NCI-H510A treated with DMSO at 0.1 percent for 48 hours (cell line): Measurements from ENCODE around the gene ZC2HC1C.

Source experiments
- DNase-seq: peaks from one replicate; lab custom pipeline; 2025; lab: John Stamatoyannopoulos, UW

ZC2HC1C gene

GRCh38 chr14:75069121-75069810 lies at the start of gene ZC2HC1C:
TSS of gene ZC2HC1C (plus strand) at chr14:75069641. CDS start at chr14:75070574, 933 bp downstream.
- peak; percentile 96 for DNase-seq

DNA sequence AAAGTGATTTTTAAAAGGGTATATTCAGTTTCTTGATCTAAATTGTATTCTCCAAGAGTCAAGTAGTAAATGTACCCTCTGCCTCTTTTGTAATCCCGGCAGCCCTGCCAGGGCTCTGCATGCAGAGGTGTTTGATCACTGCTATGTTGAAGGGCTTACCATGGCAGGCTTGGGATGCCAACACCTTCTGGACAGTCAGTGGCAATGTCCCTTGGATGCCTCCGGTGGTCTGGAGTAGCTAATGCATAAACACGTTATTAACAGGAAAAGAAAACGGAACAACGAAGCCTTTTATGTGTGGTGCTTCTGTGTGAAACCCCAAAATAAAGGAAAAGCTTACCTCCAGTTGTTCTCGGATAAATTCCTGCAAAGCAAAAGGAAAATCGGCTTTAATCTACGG lies 46.8 kb upstream of the ZC2HC1C start:
- DNase-seq, result no peak

DNA sequence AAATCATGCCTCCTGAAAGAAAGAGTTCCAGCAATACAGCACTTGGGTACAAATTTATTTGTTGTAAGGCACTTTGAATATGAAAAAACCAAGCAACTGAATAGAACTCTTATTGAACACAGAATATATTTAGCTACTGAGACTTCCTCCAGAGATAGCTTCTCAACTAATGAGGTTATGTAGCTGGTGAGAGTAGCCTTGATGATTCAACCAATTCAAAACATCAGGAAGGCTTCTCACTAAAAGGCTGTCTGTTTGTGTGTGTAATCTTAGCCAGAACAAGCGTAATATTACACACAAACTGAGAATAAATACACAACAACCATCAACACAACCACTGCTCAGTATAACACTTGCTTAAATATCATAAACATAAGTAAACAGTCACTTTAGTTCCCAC lies 46.3 kb upstream of the ZC2HC1C start:
- no peak for DNase-seq

- DNase-seq, result no peak
Observed at GRCh38 chr14:75025082-75025481, 44.4 kb upstream of the ZC2HC1C start.

GRCh38 chr14:75025876-75026275 lies 43.6 kb upstream of the ZC2HC1C start:
- no peak for DNase-seq

- no peak for DNase-seq
Observed at GRCh38 chr14:75030147-75030546, 39.3 kb upstream of the ZC2HC1C start.

GRCh38 chr14:75032939-75033338 lies 36.5 kb upstream of the ZC2HC1C start:
- DNase-seq, result no peak

- DNase-seq, result no peak
Observed at GRCh38 chr14:75040507-75040906, 28.9 kb upstream of the ZC2HC1C start.

DNA sequence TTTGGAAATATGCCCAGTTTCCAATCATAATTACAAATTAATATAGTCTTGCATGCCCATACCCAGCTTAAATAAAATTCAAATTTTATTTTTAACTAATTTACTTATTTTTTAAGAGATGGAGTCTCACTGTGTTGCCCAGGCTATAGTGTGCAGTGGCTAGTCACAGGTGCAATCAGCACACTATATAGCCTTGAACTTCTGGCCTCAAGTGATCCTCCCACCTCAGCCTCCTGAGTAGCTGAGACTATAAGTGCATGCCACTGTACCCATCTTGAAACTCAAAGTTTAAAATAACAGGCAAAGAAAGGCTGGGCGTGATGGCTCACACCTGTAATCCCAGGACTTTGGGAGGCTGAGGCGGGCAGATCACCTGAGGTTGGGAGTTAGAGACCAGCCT lies 28.5 kb upstream of the ZC2HC1C start:
- DNase-seq, result no peak

DNA sequence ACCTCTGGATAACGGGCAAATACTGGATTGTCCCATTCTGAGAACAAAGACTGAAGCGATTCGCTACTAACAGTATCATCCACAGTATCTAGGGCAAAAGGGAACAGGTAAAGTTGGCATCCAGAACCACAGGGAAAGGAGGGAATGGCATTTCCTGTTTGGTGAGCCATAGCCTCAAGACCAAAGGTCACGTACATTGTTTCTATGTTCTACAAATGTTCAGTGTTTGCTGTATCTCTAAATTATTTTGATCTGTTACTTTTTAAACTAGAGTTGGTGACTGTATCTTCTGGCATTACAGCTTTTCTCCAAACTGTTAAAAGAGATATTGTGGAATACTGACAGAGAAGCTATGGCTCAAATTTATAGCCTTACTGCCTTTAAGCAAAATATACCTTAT lies 27.8 kb upstream of the ZC2HC1C start:
- DNase-seq, result no peak

GRCh38 chr14:75042035-75042434 lies 27.4 kb upstream of the ZC2HC1C start:
- no peak for DNase-seq

GRCh38 chr14:75044322-75044721 lies 25.1 kb upstream of the ZC2HC1C start:
- no peak for DNase-seq

DNA sequence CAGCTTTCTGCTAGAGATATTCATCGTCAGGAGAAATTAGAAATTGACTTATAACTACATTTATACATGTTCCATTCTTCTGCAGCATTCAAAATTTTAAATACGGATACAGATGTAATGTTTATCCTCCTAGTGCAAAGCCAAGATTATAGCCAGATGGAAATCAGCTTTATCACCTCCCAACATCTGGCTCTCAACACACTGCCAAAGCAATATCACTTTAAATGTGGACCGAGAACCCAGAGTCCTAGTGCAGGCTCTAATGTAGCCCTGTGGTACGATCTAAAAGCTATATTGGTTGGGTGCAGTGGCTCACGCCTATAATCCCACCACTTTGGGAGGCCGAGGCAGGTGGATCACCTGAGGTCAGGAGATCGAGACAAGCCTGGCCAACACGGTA lies 24.7 kb upstream of the ZC2HC1C start:
- no peak for DNase-seq

DNA sequence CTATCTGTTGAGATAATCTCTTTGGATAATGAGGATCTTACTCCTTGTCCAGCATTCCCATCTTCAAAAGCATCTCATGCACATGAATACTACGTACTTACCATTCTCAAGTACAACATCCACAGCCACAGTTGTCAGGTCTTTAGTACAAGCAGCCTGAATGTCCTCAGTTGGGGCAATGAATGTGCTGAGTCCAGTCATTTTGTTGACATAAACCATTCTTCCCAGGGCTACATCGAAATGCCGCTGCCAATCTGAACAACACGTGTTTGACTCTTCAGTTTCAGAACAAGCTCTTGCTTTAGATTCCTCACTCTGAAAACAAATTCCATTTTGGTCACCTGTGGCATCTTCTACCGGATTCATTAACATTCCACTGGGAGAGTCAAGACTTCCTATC lies 23.2 kb upstream of the ZC2HC1C start:
- no peak for DNase-seq

DNA sequence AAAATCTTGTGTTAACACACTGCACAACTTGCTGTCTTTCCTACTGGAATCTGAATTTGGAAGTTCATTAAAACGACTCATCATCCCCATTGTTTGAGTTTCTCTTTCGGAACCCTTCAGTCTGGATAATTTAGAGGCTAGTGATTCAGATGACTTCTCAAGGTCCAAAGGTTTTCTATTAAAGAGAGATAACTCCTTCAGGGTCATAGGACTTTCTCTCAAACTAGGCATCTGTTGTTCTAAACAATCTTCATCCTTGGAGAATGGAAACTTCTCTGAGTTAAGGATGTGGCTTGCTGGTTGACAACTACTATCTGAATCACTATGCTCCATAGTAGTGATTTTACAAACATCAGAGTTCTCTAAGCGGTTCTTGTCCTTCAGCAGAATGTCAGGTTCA lies 22.5 kb upstream of the ZC2HC1C start:
- DNase-seq, result no peak

- DNase-seq, result no peak
Observed at GRCh38 chr14:75047506-75047905, 21.9 kb upstream of the ZC2HC1C start.

DNA sequence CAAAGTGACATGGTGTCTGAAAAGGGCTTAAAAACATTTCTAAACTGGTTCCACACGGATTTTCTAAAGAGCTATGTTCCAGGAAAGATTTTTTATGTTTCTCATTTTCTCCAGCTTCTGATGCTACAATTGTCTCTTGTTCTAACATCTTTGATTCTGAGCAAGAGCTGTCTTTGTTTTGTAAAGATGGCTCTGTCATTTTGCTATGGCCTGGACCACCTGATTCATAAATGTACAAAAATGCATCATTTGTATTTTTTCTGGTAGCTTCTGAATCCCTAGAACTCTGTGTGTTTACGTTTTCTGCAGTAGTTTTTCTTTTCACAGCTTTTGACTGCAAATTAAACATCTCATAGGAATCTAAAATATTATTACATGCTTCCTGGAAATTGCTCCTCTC lies 21.3 kb upstream of the ZC2HC1C start:
- no peak for DNase-seq

DNA sequence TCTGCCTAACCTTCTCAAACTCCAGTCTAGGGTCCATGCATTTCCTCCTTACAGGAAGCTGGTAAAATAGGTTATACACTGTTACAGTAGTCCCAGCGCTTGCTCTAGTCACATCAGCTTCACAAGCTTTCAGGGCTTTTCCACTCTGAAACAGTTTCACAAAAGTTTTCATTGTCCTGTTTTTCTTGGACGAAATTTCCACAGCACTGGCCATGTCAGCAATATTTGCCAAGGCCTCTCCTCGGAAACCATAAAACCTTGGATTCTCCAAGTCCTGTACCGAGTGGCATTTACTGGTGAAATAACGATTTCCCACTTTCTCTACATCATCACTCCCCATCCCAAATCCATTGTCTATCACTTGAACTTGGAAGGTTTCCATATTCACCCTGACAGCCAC lies 20.3 kb upstream of the ZC2HC1C start:
- DNase-seq, result no peak

DNA sequence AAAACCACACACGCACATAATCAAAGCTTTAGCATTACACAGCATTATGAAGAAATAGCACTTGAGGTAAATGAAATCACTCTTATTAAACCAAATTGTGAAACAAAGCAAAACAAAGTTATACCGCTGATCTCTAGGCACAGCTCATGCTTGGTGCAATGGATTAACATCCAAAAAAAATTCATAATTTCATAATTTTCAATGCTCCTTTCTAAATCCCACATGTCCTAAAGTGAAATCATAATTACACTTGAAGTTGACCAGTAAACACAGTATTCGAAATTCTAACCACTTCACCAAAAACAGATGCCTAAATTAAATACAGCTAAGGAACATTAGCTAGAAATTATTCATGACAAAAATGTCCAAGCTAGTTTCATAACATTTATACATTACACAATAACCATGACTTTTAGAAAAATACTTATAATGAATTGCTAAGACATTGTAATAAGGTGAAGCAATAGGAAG lies 19.7 kb upstream of the ZC2HC1C start:
- DNase-seq, result no peak

GRCh38 chr14:75050852-75051555 lies 18.4 kb upstream of the ZC2HC1C start, which contains the start of gene MLH3:
TSS of gene MLH3 (minus strand) at chr14:75051467. CDS start at chr14:75049655, 1,812 bp downstream.
- DNase-seq, result peak; percentile 85

DNA sequence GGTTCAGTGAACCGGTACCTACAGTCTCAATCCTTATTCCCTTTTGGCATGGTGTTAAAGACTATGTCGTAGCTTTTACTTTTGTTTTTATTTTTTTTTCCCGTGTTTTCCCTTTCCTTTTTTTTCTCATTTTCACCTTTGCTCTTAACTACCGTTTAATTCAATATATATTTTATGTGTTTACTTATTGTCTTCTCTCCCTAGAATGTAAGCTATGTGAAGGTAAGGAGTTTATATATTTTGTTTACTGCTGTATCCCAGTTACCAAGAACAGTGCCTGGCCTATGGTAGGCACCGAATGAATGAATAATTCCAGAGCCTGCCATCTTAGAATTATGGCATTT lies 17.9 kb upstream of the ZC2HC1C start:
- DNase-seq, result no peak

- no peak for DNase-seq
Observed at GRCh38 chr14:75053396-75054291, 15.8 kb upstream of the ZC2HC1C start.

DNA sequence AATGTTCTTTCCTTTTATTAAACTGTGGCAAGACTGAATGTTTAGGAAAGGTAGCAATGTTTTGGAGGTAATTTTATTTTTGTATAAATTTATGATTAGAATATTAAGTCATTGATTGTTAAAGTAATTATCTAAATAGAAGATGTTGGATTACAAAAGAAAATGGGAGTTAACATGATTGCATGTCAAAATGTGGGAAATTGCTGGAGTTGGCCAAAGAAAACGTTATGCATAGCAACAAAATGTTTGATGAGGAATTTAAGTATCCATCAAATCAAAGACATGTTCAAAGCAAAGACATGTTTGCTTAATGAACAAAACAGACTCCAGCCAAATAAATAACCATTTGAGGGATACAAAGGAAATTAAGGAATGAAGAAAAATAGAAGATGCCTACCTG lies 15.0 kb upstream of the ZC2HC1C start:
- DNase-seq, result no peak
